Kasumi-1 (cell line): Measurements from ENCODE around the gene GCSH.
A peak's percentile ranks its signal among the peaks of the same experiment; 100 is the strongest.
"Not testable (repeated sequence)": the region's sequence is repeated elsewhere in the genome, so short reads cannot be mapped to it uniquely, and the experiment has no call there.

Experiments
- DNase-seq, 2 experiments: peaks; one replicate each; lab custom pipeline; 2025; lab: John Stamatoyannopoulos, UW

Gene GCSH

DNA sequence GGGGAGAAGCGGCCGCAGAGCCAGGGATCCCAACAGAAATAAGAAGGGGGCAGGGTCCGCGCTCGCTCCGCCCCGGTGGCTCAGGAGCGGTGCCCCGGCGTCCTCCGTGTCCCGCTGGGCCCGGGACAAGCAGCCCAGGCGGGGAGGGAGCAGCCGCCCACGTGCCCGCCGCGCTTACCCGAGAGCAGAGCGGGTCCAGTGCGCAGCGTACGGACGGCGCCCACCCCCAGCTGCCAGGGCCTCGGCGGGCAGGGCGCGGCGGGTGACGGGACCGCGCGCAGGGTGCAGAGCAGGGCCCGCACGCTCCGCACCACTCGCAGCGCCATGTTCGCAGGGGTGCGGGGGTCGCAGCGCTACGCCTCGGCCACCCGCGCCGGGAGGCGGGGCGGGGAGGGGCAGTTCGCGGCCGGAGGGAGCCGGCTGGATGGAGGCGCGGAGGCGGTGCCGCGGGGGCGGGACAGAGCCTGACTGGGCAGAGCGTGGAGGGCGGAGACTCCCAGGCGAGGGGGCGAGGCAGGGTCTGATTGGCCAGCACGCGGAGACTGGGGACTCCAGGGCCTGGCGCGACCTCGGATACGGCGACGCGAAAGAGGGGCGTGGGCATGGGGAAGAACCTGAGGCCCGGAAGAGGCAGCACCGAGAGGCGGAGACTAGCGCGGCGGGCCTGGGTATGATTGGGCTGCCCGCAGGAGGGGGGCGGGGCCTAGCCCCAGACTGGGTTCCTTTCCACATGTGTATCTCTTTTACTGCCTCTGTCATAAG, at the start of gene GCSH:
Gene GCSH, minus strand, starts transcription at position 443 of the 762 bp plus-strand sequence. Its CDS starts 117 bp downstream, at position 326.
- peak; percentile 98 for DNase-seq

DNA sequence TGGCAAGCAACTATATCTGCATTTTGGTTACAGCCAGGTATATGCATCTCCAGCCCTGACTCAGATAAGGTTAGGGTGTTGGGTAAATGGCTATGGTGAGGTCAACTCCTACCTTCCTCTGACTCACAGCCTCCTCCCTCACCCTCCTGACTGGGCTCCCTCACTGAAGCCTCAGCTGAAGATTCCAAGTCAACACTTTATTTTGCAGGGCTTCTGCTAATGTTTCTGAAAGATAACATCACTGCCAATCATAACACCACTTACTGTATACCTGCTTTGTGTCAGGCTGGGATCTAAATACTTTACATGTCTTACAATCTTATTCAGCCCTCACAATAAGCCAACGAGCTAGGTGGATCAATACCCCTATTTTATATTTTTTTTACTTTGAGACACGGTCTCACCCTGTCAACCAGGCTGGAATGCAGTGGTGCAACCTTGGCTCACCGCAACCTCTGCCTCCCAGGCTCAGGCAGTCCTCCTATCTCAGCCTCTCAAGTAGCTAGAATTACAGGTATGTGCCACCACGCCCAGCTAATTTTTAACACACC, 47.8 kb upstream of the GCSH start:
- no peak for DNase-seq

DNA sequence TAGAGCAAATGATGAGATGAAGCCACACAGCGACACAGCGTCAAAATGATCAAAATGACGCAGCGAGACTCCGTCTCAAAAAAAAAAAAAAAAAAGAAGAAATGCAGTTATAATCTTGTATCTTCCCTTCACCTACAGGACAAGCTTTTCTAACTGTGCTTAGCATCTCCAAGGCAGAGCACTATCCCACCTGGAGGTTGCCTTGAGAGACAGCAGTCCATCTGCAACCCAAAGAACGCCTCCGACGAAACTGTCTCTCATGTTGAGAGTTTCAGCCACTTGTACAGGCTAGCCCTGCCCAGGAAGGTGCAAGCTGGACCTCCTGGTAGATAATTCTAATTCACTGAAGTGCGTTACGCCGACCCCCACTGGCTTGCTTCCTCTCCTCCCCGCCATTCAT, 46.7 kb upstream of the GCSH start:
- no peak for DNase-seq

DNA sequence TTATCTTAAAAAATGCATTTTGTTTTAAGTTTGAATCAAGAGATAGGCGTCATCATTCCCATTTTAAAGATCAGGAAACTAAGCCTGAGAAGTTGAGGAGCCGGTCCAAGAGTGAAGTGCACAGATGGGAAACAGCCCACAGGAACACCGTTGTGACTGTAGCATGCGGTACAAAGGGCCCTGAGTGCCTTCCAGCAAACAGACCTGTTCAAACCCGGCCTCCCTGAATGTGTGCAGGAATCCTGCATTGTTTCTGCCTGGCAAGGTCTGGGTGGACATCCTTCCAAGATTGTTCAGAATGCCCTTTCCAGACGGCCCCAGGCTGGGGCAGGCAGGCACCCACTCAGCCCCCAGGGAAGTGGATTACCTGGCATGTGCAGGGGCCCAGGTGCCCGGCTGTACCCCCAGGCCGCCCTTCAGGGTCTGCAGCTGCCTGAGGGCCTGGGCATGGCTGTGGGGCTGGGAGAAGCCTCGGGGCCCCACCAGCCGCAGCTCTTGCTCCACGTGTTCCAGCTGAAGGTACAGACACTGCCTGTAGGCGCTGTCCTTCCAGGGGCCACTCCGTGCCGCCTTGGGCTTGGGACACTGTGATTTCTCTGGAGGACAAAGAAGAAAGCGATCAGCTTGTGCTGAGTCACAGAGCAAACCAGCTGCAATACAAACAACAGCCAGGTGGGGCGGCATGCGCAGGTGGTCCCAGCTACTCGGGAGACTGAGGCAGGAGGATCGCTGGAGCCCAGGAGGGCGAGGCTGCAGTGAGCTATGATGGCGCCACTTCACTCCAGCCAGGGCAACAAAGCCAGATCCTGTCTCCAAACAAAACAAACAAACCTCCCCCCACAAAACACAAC, 45.0 kb upstream of the GCSH start:
- DNase-seq, result no peak

DNA sequence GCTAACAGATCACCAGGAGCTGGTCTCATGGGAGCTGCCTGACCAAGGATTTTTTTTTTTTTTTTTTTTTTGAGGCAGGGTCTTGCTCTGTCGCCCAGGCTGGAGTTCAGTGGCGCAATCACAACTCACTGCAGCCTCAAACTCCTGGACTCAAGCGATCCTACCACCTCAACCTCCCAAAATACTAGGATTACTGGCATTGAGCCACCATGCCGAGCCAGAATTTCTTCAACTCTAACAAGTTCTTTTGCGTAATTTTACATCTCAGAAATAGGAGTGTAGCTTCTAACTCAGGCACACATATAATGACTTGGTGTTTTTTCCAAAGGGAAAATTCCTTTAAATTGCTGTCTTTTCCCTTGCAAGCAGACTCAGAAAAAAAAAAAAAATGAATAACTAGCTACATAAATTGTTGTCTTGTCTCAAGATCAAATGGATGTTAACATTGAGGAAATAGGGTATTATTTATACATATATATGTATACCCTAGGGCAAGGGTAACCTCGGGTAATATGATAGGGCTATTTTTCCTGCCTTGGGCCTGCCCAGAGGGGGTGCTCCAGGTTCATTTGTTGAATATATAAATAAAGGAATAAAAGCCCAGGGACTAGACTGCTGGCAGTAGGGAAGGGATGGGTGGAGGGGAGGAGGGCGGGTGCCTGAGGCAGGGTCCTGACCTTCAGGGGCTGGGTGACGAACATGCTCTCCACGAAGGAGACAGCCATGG, 42.8 kb upstream of the GCSH start:
- no peak for DNase-seq

DNA sequence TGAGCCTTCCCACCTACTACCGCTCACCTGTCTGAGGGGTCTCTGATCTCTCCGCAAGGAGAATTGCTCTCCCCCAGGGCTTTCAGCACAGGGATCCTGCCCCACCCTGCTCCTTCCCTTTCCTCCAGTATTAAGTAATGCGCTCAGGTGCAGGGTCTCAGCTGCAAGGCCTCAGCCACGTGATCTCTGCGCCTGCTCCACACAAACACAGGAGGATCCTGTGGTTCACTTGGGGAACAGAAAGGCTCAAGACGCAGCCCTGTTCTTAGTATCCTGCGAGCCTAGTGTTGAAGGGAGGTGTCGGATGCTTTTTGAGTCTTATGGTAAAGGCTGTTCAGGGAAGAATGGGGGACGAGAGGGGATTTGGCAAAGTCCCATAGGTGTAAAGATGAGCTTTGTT, 41.6 kb upstream of the GCSH start:
- DNase-seq, result no peak

DNA sequence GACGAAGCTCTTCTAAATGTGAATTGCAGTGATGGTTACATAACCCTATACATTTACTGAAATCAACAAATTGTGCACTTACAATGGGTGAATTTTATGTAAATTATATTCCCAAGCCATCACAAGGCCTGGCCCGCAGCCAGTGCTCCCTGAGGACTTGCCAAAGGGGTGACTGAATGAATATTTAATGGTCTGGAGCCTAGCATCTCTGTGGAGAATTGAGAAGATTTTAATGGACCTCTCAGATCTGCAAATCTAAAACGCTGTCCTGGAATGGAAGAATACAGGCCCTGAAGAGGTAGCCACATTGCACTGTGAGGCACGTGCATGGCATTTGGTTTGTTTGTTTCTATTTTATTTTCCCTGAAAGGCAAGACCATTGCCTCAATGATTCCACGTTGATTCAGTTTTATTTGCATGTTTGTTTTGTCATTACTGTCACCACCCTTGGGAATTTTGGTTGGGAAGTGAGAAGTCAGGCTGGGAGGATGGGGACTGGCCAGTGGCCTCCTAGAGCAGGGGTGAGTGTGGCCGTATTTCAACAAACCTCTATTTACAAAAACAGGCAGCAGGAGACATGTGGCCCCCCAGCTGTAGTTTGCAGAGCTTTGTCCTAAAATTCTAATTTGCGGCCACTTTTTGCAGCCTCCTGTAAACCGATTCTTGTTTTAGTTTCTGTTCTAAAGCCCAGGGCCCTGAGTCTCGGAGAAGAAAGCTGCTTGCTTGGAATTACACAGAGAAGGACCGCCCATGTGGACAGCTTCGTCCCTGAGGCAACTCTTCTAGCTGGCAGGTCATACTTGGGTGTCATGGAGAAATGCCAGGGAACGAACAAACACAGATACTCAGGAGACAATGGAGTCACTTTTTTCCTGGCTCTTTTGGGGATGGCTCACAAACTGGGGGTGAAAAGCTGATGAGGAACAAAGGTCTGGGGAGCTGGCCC, 40.5 kb upstream of the GCSH start:
- no peak for DNase-seq

DNA sequence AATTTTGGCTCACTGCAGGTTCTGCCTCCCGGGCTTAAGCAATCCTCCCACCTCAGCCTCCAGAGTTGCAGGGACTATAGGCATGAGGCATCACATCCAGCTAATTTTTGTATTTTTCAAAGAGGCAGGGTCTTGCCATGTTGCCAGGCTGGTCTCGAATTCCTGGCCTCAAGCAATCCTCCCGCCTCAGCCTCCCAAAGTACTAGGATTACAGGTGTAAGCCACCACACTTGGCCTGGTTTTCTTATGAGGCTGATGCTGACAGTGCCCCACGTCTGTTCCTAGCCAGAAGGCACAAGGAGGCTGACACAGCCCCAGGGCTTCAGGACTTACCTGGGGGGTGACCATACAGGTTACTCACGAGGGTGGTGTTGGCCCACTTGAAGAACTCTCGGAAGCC, 33.9 kb upstream of the GCSH start:
- DNase-seq, result no peak

DNA sequence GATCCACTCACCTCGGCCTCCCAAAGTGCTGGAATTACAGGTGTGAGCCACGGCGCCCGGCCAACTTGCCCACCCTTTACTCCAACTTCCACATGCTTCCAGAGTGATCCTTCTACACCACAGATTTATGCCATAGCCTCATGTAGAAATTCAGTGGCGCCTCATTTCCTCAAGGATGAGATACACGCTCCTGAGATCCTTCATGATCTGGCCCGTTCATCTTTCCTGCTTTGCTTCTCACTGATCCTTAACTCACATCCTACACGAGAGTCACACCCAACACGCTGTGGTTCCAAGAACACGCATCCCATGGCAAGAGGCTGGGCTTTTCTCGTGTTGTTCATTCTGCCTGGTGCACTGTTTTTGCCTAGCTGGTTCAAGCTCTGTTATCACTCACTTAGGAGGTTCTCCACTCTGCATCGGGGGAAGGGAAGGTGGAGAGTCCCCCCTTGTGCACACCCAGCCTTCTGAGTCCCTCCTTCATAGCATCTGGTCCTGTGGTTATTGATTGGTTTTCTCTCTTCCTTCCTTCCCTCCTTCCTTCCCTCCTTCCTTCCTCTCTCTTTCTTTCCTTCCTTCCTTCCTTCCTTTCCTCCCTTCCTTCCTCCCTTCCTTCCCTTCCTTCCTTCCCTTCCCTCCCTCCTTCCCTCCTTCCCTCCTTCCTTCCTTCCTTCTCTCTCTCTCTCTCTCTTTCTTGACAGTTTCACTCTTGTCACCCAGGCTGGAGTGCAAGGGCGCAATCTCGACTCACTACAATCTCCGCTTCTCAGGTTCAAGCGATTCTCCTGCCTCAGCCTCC, 32.7 kb upstream of the GCSH start:
- no peak for DNase-seq

DNA sequence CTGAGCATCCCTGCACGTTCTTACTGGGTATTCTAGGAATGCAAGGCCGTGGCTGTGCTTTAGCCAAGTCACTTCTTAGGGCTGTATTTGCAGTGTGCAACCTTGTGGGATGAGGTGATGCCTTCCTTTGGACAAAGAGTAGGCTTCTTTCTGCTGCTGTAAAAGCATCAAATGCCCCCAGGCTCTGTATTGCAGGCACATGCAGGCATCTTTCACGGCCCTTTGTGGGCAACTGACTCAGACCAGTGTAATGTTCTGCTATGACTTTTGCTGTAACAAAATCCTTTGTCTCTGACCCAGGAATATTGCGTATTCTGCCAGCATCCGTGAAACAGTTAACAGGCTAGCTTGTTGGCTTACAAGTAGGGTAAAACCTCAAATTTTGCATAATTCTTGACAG, 30.9 kb upstream of the GCSH start:
- DNase-seq, result no peak

DNA sequence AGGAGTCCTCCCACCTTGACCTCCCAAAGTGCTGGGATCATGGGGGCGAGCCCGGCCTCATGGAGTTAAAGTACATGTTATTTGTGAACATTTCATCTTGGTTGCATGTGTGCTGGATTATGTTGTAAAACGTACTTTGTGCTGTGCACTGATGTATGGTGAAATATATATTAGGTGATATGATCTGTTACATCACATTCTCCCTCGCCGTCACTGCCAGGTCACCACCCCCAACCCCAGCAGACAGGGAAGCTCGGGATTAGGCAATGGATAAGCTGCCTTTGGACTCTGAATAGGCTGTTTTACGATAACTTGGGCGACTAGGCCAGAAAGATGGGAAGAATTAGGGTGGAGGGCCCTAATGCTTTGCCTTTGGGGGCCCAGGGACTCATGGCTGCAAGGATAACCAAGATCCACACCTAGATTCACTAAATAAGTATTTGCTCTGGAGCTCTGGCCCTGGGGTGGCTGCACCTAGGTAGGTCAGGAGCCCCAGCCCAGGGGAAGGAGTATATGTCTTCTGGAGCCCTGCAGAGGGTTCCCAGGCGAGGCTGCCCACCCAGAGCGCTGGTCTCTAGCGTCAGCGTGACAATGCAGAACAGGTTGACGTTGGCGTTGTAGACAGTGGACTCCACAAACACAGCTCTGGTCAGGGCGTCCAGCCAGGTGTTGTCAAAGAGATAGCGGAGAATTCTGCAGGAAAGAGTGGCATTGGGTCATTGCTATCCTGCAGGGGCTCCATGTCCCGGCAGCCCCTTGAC, 27.1 kb upstream of the GCSH start:
- no peak for DNase-seq

DNA sequence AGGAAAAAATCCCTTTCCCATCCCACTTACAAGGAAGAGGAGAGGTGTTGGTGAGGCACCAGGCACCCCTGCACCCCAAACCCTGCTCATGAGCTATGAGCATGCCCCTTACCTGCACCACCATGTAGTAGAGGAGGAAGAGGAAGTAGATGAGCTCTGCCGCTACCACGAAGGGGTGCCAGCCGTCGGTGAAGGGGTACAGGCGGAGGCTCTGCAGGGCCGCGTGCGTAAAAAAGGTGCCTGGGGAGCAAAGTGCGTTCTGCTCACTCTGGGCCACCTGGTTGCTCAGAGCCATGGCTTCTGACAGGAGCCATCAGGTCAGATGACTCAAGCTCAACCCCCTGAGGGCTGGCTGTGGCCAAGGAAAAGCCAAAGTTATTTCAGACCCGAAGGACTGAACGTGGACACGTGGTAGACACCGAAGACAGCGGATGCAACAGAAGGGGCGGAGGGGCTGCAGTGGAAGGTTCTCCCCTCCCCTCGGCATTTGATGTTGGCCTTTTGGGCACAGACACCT, 25.3 kb upstream of the GCSH start:
- no peak for DNase-seq

DNA sequence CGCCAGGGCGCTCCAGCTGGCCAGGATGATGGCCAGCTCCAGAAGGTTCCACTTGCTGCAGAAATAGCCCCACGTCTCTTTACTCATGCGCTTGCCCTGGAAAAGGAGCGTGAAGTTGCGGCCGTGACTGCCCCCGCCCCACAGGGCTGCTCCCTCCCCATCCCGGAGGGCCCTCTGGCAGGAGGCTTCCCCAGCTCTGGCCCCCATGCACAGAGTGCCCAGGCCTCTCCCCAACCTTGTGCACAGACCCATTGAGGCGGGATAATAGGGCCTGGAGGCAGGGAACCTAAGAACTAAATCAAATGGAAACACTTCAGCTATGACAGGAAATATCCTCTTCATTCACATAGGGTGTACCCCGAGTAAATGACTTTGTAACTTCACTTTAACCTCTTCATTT, 21.2 kb upstream of the GCSH start:
- DNase-seq, result no peak

DNA sequence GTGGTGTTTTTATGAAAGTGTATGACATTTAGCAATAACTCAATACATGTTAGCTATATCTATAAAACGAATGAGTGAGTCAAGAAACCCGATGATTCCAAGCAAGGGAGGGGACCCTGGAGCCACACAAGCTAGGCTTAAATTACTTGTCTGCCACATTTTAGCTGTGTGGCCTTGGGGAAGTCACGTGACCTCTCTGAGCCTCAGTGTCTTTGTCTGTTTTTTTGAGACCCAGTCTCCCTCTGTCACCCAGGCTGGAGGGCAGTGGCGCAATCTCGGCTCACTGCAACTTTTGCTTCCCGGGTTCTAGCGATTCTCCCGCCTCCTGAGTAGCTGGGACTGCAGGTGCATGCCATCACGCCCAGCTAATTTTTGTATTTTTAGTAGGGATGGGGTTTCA, 20.1 kb upstream of the GCSH start:
- DNase-seq, result no peak

DNA sequence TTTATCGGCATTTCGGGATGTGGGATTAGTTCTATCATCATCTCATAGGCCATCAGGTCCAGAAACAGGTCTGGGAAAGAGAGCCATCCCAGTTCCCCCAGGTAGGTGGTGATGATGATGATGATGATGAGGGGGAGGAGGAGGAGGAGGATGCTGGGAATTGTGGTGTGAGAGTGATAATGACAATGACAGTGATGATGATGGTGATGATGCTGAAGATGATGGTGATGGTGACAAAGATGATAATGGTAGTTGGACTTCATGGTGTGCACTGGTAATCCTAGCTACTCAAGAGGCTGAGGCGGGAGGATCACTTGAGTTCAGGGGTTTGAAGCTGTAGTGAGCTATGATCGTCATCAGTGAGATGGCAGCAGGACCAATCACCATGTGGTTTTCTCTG, 16.3 kb upstream of the GCSH start:
- no peak for DNase-seq

DNA sequence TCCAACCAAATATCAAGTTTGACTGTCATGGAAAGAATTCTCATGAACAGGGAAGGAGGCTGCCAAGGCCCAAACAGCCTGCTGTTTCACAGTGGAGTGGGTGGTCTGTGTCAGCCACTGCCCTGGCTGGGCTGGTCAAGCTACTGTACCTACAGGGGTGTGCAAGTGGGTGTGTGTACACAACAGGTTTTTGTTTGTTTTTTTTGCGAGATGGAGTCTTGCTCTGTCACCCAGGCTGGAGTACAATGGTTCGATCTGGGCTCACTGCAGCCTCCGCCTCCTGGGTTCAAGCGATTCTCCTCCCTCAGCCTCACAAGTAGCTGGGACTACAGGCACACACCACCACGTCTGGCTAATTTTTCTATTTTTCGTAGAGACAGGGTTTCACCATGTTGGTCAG, 13.1 kb upstream of the GCSH start:
- not testable (repeated sequence) for DNase-seq

DNA sequence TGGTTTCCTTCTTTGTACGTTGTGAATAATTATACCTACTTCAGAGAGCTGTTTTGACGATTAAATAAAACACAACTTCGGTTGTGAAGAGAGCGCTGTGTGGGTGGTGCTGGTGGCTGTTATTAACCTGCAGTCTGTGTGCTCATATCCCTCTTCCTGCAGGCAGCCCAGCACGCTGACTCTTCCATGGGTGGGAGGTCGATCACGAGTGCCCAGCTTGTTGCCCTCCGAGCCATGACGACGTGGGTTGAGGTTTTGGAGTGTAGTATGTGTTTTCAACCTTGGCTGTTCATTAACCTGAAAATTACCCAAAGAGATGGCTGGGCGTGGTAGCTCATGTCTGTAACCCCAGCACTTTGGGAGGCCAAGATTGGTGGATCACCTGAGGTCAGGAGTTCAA, 11.3 kb upstream of the GCSH start:
- no peak for DNase-seq

DNA sequence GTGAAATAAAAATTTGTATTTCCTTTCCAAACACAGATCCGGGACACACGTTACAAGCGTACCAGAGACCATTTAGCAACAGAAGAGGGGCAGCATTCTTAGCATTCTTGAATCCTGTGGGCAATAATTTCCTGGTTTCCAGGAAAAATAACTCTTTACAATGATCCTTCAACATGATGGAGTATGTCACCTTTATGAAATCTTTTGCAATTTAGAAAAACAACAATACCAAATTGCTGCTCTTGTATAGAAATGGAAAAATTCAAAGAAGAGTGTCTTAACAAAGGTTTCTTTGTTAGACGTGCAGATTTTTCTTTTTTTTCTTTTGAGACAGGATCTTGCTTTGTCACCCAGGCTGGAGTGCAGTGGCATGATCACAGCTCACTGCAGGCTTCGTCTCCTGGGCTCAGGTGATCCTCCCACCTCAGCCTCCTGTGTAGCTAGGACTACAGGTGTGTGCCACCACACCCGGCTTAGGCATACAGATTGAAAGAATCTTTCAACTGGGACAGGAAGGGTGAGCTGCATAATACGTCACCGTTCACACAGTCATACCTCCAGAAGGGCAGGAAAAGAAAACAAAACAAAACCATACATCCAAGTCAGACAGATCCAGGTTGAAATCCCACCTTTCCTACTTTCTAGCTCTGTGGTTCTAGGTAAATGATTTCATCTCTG, 10.8 kb upstream of the GCSH start:
- no peak for DNase-seq

DNA sequence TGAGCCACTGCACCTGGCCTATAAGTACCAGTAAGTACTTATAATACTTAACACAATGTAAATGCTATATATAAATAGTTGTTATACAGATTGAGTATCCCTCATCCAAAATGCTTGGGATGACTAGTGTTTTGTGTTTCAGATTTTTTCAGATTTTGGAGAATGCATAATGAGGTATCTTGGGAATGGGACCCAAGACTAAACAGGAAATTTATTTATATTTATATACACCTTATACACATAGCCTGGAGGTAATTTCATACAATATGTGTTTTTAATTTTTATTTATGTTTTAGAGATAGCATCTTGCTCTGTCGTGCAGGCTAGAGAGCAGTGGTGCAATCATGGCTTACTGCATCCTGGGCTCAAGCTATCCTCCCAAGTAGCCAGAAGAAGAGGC, 9.8 kb upstream of the GCSH start:
- no peak for DNase-seq
